ENCODE measurements around the gene CDC14A. TPM values are rescaled to one million over a fixed set of nuclear protein-coding genes. Genes with fewer than 3 reads are reported as not detected.

The CDC14A gene
- total RNA-seq, 2 experiments from 2014 or later: 4.9 to 7.2 TPM

DNA sequence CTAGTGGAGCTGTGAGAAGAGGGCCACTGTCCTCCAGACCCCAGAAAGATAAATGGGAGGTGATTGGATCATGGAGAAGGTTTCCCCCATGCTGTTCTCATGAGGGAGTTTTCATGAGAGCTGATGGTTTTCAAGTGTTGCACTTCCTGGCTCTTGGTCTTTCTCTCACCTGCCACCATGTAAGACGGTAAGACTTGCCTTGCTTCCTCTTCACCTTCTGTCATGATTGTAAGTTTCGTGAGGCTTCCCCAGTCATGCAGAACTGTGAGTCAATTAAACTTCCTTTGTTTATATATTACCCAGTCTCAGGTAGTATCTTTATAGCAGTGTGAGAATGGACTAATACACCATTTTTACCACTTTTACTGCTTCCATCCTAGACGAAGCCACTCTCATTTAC lies 213.2 kb downstream of the CDC14A start:
- no peak overlapping the region for H2AFZ ChIP-seq (ENCODE audit: low read length)
- CTCF ChIA-PET (ENCODE audit: unreplicated experiment): no interaction called here
- no TSS peak for BruUV-seq (replicated peaks)
- intact Hi-C loops (cut with micrococcal nuclease; ENCODE audit: unreplicated experiment): no loop called here
- H3K36me3 ChIP-seq (ENCODE audit: insufficient read depth, low read length): no peaks in the 10 kb centered on the region
- no peaks in the 10 kb centered on the region for H4K20me1 ChIP-seq (ENCODE audit: insufficient read depth, low read length)
- POLR2A ChIA-PET: interaction anchor here (0.6 to 1.0 kb wide), 2 partner anchors 62 to 305 kb away, joined by 3 read pairs; no protein-coding TSS in a partner anchor
- no peaks in the 10 kb centered on the region for H3K4me1 ChIP-seq (ENCODE audit: insufficient read depth, low read length, poor library complexity, severe bottlenecking)
- H3K4me2 ChIP-seq (ENCODE audit: low read length): no peak overlapping the region
- no peaks in the 10 kb centered on the region for H3K9me3 ChIP-seq (ENCODE audit: low read length)
- TF ChIP-seq EZH2phosphoT487 (IDR thresholded peaks at IDR 0.05; ENCODE audit: borderline replicate concordance, low read depth, low read length): no peak
- peak; percentile 8 for DNase-seq (ENCODE audit: low spot score)
- H3K79me2 ChIP-seq (ENCODE audit: insufficient read depth, low read depth, low read length): no peaks in the 10 kb centered on the region
- H3K4me3 ChIP-seq (ENCODE audit: low read depth, low read length, poor library complexity, severe bottlenecking): no peak overlapping the region
- H3K9me2 ChIP-seq (ENCODE audit: insufficient read depth, low read length): no peaks in the 10 kb centered on the region
- H3K27ac ChIP-seq (ENCODE audit: low read depth, low read length, poor library complexity, severe bottlenecking): no peak overlapping the region

DNA sequence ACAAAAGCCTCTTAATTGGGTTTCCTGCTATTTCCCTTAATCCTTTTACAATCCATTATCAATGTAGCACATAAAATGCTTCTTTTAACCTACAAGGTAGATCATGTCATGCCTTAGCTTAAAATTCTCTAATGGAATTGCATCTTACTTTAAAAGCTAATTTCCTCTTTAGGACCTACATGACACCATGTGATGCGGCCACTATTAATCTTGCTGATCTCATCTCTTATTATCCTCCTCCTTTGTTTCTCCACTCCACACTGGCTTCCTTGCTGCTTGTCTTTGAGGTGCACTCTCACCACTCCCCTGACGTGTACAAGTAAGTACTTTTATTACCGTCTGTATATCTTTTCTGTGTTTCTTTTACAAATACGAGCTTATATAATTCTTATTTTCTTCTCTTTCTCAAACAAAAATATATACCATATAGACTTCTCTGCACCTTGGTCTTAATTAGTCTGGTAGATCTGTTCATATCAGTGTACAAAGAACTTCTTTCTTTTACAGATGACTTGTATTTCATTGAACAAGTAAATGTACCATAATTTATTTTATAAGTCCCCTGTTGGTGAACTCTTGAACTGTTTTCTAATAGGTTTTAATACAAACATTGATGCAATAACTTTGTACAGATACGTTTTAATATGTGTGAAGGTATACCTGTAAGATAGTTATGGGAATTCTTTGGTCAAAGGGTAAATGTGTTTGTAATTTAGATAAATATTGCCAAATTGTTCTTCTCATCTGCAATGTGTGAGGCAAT lies 213.8 kb downstream of the CDC14A start:
- Histone ChIP-seq H3K27ac (ENCODE audit: low read depth, low read length, poor library complexity, severe bottlenecking) (no peak overlapping the region), H3K4me3 (ENCODE audit: low read depth, low read length, poor library complexity, severe bottlenecking) (no peak overlapping the region), H3K4me2 (ENCODE audit: low read length) (no peak overlapping the region), H2AFZ (ENCODE audit: low read length) (no peak overlapping the region), H3K9me2 (ENCODE audit: insufficient read depth, low read length) (no peaks in the 10 kb centered on the region), H3K4me1 (ENCODE audit: insufficient read depth, low read length, poor library complexity, severe bottlenecking) (no peaks in the 10 kb centered on the region), H3K36me3 (ENCODE audit: insufficient read depth, low read length) (no peaks in the 10 kb centered on the region), H3K79me2 (ENCODE audit: insufficient read depth, low read depth, low read length) (no peaks in the 10 kb centered on the region), H4K20me1 (ENCODE audit: insufficient read depth, low read length) (no peaks in the 10 kb centered on the region), H3K9me3 (ENCODE audit: low read length) (no peaks in the 10 kb centered on the region)
- intact Hi-C loops (cut with micrococcal nuclease; ENCODE audit: unreplicated experiment): no loop called here
- ChIA-PET POLR2A (interaction anchor here (0.5 to 1.0 kb wide), 3 partner anchors 61 to 1763 kb away, joined by 3 read pairs; no protein-coding TSS in a partner anchor), CTCF (ENCODE audit: unreplicated experiment) (no interaction called here)
- BruUV-seq (replicated peaks): no TSS peak
- no peak for TF ChIP-seq EZH2phosphoT487 (IDR thresholded peaks at IDR 0.05; ENCODE audit: borderline replicate concordance, low read depth, low read length)
- TF ChIP-seq, protein P1, sequence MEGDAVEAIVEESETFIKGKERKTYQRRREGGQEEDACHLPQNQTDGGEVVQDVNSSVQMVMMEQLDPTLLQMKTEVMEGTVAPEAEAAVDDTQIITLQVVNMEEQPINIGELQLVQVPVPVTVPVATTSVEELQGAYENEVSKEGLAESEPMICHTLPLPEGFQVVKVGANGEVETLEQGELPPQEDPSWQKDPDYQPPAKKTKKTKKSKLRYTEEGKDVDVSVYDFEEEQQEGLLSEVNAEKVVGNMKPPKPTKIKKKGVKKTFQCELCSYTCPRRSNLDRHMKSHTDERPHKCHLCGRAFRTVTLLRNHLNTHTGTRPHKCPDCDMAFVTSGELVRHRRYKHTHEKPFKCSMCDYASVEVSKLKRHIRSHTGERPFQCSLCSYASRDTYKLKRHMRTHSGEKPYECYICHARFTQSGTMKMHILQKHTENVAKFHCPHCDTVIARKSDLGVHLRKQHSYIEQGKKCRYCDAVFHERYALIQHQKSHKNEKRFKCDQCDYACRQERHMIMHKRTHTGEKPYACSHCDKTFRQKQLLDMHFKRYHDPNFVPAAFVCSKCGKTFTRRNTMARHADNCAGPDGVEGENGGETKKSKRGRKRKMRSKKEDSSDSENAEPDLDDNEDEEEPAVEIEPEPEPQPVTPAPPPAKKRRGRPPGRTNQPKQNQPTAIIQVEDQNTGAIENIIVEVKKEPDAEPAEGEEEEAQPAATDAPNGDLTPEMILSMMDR (conservative IDR thresholded peaks at IDR 0.05; ENCODE audit: low read length): 0 out of 2 replicates have a peak, but pooled peaks have one; percentile 16
- no peak for DNase-seq (ENCODE audit: low spot score)

DNA sequence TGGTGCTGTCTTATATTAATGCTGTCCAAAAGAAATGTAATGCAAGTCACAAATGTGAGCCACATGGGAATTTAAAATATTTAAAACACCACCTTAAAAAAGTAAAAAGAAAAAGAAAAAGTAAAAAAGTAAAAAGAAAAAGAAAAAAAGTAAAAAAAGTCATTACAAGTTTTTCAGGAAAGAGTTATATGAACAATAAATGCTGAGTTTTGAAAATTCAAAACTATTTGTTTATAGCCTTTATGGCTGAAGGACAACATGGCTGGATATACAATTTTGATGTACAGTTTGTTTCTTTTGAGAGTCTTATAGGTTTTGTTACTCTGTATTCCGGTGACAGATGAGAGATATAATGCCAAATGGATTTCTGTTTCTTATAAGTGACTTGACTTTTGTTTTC lies 214.8 kb downstream of the CDC14A start:
- no peaks in the 10 kb centered on the region for H4K20me1 ChIP-seq (ENCODE audit: insufficient read depth, low read length)
- H3K9me3 ChIP-seq (ENCODE audit: low read length): no peaks in the 10 kb centered on the region
- H2AFZ ChIP-seq (ENCODE audit: low read length): no peak overlapping the region
- no peaks in the 10 kb centered on the region for H3K9me2 ChIP-seq (ENCODE audit: insufficient read depth, low read length)
- H3K4me2 ChIP-seq (ENCODE audit: low read length): no peak overlapping the region
- DNase-seq (ENCODE audit: low spot score): no peak
- no peaks in the 10 kb centered on the region for H3K4me1 ChIP-seq (ENCODE audit: insufficient read depth, low read length, poor library complexity, severe bottlenecking)
- intact Hi-C loops (cut with micrococcal nuclease; ENCODE audit: unreplicated experiment): no loop called here
- H3K36me3 ChIP-seq (ENCODE audit: insufficient read depth, low read length): no peaks in the 10 kb centered on the region
- no peak for TF ChIP-seq EZH2phosphoT487 (IDR thresholded peaks at IDR 0.05; ENCODE audit: borderline replicate concordance, low read depth, low read length)
- TF ChIP-seq, protein P1 (conservative IDR thresholded peaks at IDR 0.05; ENCODE audit: low read length): no peak
- no peak overlapping the region for H3K27ac ChIP-seq (ENCODE audit: low read depth, low read length, poor library complexity, severe bottlenecking)
- CTCF ChIA-PET (ENCODE audit: unreplicated experiment): no interaction called here
- no TSS peak for BruUV-seq (replicated peaks)
- POLR2A ChIA-PET: no interaction called here
- H3K4me3 ChIP-seq (ENCODE audit: low read depth, low read length, poor library complexity, severe bottlenecking): no peak overlapping the region
- H3K79me2 ChIP-seq (ENCODE audit: insufficient read depth, low read depth, low read length): no peaks in the 10 kb centered on the region

Other genes with a start within 250 kb of the CDC14A start
- 12.1 and 12.6 TPM in 2 replicates for gene SASS6, start 219.6 kb upstream of the CDC14A start, total RNA-seq (2014; rRNA removed; shearing (Covaris generic))
- gene SASS6, start 219.6 kb upstream of the CDC14A start, total RNA-seq (2022): 18.7 and 21.2 TPM in 2 replicates
- 14.5 and 24.2 TPM in 2 replicates for gene TRMT13, start 219.3 kb upstream of the CDC14A start, total RNA-seq (2014; rRNA removed; shearing (Covaris generic))
- gene TRMT13, start 219.3 kb upstream of the CDC14A start, total RNA-seq (2022): 28.7 TPM in 2 replicates
- 0.51 and 1.5 TPM in 2 replicates for gene LRRC39, start 174.2 kb upstream of the CDC14A start, total RNA-seq (2014; rRNA removed; shearing (Covaris generic))
- 0.96 and 1.8 TPM in 2 replicates for gene LRRC39, start 174.2 kb upstream of the CDC14A start, total RNA-seq (2022)
- 1.8 and 3.3 TPM in 2 replicates for gene DBT, start 102.7 kb upstream of the CDC14A start, total RNA-seq (2014; rRNA removed; shearing (Covaris generic))
- gene DBT, start 102.7 kb upstream of the CDC14A start, total RNA-seq (2022): 11.4 and 13.6 TPM in 2 replicates
- 25.9 and 45.4 TPM in 2 replicates for gene RTCA, start 86.3 kb upstream of the CDC14A start, total RNA-seq (2014; rRNA removed; shearing (Covaris generic))
- gene RTCA, start 86.3 kb upstream of the CDC14A start, total RNA-seq (2022): 40.0 and 42.7 TPM in 2 replicates
- not detected in 2 replicates for gene GPR88, start 185.6 kb downstream of the CDC14A start, total RNA-seq (2014; rRNA removed; shearing (Covaris generic))
- gene GPR88, start 185.6 kb downstream of the CDC14A start, total RNA-seq (2022): not detected in 2 replicates